GM21528 (cell line): ENCODE measurements around the gene CD80.
A peak's percentile ranks its signal among the peaks of the same experiment; 100 is the strongest.

Source experiments
- ATAC-seq: cut with Tn5 transposase; IDR thresholded peaks from one replicate; pipeline ENCODE4 v1.9.1; 2021; ENCODE audit warnings: mild to moderate bottlenecking, moderate library complexity; ENCODE audit not compliant: unreplicated experiment, low FRiP score

Gene CD80

GRCh38 chr3:119550192-119550910, 9.1 kb downstream of the CD80 start:
- peak; percentile 36 for ATAC-seq

GRCh38 chr3:119548341-119548740, 11.1 kb downstream of the CD80 start:
- ATAC-seq, result no peak

DNA sequence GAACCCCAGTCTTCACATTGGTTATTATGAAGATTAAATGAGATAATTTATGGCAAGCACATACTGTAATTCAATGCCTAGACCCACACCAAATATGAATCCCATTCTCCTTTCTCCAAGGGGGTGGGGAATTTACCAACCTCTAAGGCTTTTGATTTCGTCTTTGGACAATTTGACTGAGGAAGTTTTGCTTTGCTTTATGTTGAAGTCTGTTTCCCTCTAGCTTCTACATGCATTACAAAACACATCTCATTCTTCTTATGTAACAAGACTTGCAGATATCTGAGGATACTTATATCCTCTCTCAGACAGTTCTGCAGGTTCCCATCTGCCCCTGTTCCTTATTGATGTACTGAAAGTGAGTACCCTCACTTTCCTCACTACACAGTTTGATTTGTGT, 12.2 kb downstream of the CD80 start:
- no peak for ATAC-seq

- no peak for ATAC-seq
Observed at GRCh38 chr3:119543147-119543546, 16.3 kb downstream of the CD80 start.

GRCh38 chr3:119542168-119542767, 17.1 kb downstream of the CD80 start:
- ATAC-seq, result no peak

DNA sequence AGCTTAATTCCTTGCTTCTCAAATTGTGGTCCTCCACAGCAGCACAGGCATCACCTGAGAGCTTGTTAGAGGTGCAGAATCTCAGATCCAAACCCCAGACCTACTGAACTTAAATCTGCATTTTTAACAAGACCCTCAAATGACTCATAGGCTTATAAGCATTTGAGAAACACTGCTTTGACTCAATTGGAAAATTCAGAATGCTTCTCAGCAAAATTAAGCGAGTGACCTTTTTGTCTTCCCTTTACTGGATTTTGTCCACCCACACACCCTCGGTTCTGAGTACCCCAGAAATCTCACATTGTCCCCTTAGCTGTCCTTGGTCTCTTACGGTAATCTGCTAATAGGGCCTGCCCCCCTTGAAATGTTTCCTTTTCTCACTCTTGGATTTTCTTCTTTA, 17.9 kb downstream of the CD80 start:
- no peak for ATAC-seq

GRCh38 chr3:119538772-119539171, 20.6 kb downstream of the CD80 start:
- ATAC-seq, result no peak

DNA sequence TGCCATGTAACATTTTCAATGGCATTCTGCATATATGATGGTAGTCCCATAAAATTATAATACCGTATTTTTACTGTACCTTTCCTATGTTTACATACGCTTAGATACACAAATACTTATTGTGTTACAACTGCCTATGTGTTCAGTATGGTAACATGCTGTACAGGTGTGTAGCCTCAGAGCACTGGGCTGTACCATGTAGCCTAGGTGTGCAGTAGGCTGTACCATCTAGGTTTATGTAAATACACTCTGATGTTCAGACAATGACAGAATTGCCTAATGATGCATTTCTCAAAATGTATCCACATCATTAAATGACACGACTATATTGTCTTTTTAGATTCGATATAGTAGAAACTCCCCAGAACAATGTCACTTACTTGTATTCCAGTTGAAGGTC, 22.7 kb downstream of the CD80 start:
- no peak for ATAC-seq

DNA sequence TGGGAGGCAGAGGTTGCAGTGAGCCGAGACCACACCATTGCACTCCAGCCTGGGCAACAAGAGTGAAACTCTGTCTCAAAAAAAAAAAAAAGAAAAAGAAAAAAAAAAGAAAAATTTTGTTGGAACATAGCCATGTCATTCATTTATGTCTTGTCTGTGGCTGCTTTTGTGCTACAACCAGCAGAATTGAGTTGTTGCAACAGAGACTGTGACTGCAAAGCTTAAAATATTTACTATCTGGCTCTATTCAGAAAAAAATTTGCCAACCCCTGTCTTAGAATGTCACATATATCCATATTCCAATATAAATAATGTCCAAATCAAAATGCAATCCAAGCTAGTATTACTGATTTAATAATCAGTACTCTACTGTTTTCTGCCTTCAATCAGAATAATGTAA, 25.1 kb downstream of the CD80 start:
- no peak for ATAC-seq

DNA sequence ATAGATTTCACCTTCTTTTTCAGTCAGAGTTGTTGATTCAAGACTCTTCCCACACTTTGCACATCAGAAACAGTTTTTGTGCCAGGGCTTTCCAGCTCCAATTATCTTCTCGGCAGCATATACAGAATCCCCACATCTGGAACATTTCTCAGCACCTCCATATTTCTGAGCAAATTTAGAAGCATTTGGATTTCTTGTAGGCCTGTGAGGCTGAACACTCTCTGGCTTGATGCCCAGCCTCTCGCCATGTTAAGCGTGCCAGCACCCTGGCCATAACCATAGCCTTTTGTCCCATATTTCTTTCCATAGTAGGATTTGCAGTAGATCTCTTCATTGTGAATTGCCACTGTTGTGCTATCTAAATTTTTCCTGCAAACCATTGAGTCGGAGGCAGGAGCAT, 28.3 kb downstream of the CD80 start:
- ATAC-seq, result no peak

- no peak for ATAC-seq
Observed at GRCh38 chr3:119530456-119530855, 29.0 kb downstream of the CD80 start.

- no peak for ATAC-seq
Observed at GRCh38 chr3:119529883-119530282, 29.5 kb downstream of the CD80 start.

GRCh38 chr3:119527714-119528113, 31.7 kb downstream of the CD80 start:
- no peak for ATAC-seq

DNA sequence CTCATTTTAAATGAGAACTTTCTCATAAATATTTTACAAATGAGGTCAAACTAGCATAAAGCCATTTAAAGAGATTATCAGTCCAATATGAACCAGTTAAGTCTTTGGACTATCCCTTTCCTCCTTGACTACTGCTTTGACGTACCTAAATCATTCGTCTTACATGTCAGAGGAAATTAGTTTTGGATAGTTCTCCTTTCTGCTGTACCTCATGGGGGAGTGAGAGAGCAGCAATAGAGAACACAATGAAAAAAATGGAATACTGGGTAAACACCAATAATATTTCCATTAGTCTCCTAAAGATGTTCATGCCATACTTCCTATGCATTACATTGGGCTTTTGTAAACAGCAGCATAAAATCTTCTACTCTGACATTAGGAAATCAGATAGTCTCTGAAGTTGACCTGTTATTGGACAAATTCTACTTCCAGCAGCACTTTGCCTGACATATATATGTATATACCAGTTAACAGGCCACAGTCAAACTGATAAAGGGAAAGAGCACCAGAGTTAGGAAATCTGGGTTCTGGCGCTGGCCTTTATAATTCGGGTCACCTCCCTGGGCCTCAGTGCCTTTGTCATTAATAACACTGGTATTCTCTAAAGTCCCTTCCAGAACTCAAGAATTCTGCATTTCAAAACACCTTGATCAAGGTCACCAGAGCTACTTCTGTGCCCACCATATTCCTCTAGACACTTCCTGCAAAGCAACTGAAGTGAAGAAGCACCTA, 34.3 kb downstream of the CD80 start:
- no peak for ATAC-seq

GRCh38 chr3:119518026-119518425, 41.4 kb downstream of the CD80 start:
- no peak for ATAC-seq

GRCh38 chr3:119517112-119517511, 42.3 kb downstream of the CD80 start:
- no peak for ATAC-seq

DNA sequence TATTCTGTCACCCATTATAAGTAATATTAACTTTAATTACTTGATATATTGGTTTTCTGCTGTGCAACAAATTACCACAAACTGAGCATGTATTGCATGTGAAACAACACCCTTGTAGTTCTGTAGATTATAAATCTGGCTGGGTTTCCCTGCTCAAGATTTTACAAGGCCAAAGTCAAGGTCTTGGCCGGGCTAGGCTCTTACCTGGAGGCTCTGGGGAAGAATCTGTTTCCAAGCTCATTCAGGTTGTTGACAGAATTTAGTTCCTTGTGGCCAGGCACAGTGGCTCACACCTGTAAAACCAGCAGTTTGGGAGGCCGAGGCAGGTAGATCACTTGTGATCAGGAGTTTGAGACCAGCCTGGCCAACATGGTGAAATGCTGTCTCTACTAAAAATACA, 44.8 kb downstream of the CD80 start:
- ATAC-seq, result no peak

- ATAC-seq, result no peak
Observed at GRCh38 chr3:119510690-119511089, 48.7 kb downstream of the CD80 start.

DNA sequence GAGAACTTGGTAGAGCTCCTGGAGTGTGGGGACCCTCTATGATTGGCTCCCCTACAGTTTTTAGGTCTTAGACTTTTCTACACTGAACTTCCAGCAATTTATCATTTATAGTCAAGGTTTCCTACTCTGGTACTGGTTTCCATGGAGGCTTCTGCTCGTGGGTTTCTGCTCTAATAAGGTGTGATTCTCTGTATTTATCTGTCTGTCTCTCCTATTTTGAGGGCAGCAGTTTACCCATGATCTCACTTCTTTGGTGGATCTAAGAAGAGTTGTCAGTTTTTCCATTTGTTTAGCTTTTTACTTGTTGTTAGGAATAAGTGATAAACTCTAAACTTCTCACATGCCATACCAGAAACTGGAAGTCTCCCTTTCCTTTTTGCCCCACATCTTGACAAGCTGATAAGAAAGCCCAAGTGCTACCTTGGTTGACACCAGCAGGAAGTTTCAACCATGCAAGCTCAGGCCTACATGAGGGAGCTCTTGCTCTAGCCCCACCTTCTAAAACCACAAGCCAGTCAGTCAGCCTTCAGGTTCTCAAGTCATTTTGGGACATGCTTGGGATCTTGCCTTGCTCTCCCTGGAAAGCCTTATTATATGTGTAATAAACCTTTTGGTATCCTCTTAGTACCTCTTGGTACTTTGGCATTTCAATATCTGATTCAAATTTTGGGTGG, 51.1 kb downstream of the CD80 start:
- ATAC-seq, result no peak

DNA sequence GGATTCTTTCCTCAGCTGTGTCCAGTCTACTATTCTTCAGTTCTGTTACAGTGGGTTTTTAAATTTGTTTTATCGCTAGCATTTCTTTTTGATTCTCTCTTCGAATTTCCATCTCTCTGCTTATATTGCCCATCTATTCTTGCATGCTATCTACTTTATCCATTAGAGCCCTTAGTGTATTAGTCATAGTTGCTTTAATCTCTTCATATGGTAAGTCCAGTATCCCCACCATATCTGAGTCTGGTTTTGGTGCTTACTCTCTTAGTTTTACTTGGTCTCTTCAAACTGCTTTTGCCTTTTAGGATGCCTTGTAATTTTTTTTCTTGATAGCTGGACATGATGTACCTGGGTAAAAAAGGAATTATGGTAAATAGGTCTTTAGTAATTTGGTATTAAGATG, 52.0 kb downstream of the CD80 start:
- no peak for ATAC-seq

GRCh38 chr3:119506631-119507030, 52.8 kb downstream of the CD80 start:
- no peak for ATAC-seq
